ENCODE measurements around the gene KCNJ1. TPM values are rescaled to one million over a fixed set of nuclear protein-coding genes. Genes with fewer than 3 reads are reported as not detected.

The KCNJ1 gene
- total and polyA plus RNA-seq, 9 of the 15 experiments (the other 6 are each of a cell fraction or from before 2014, with no cell fraction given) = not detected

- CTCF ChIA-PET (ENCODE audit: low intra/inter-chr PET ratio) = no interaction called here
- intact Hi-C loops (cut with micrococcal nuclease) = no loop called here
- no TSS peak for BruUV-seq (replicated peaks)
- 0% methylated on average over 8 of the region's 8 CpGs for WGBS (ENCODE audit: insufficient coverage, low coverage, missing lambda C conversion rate)
- no peak for ATAC-seq
- no peaks in the 10 kb centered on the region for H3K36me3 ChIP-seq (ENCODE audit: control insufficient read depth, insufficient read depth, low read length)
- H3K9me3 ChIP-seq (replicated peaks; ENCODE audit: control insufficient read depth, insufficient read depth, low read depth, low read length) = no peaks in the 10 kb centered on the region
- H3K79me2 ChIP-seq (ENCODE audit: control insufficient read depth, insufficient read depth, low read length) = no peaks in the 10 kb centered on the region
- H3K4me3 ChIP-seq = no peak overlapping the region
- no peak overlapping the region for H3K9ac ChIP-seq (ENCODE audit: insufficient read depth in 1 of 2, low read depth in 2 of 2, low read length in 2 of 2)
- no peaks in the 10 kb centered on the region for H3K4me1 ChIP-seq (replicated peaks in 1 of 2; ENCODE audit: control insufficient read depth in 2 of 2, insufficient read depth in 2 of 2, low read length in 2 of 2)
- no peak for FAIRE-seq
- in situ Hi-C loops (cut with MboI) = no loop called here
- no peak overlapping the region for H3K4me2 ChIP-seq (ENCODE audit: insufficient read depth, low read length)
- POLR2A ChIA-PET = interaction anchor here (0.6 kb wide), 1 partner anchor 40 kb away, joined by 3 read pairs; no protein-coding TSS in a partner anchor
- H3K27ac ChIP-seq (ENCODE audit: extremely low read depth, low read depth, low read length) = no peak overlapping the region
- no peak overlapping the region for H2AFZ ChIP-seq (ENCODE audit: low read depth, low read length)
- no peak for DNase-seq (ENCODE audit: extremely low read depth in 1 of 4, low spot score in 3 of 4)
- H3K27me3 ChIP-seq (ENCODE audit: control insufficient read depth in 2 of 2, insufficient read depth in 2 of 2, low read length in 2 of 2) = peaks cover 0 to 6% of the 10 kb centered on the region in 2 experiments; a peak in 1 of 5 replicates
- TF ChIP-seq HLTF (IDR thresholded peaks at IDR 0.05) = no peak
- TF ChIP-seq ZBTB9 (CRISPR knock-in tag; IDR thresholded peaks at IDR 0.05) = no peak
- TF ChIP-seq ATF2 (CRISPR knock-in tag; IDR thresholded peaks at IDR 0.05) = no peak
- TF ChIP-seq EHMT2 (IDR thresholded peaks at IDR 0.05) = no peak
- TF ChIP-seq FOXA3 (CRISPR knock-in tag; conservative IDR thresholded peaks at IDR 0.05 in 1 of 2, IDR thresholded peaks at IDR 0.05 in 1 of 2) = no peak
- TF ChIP-seq ZNF717 (CRISPR knock-in tag; IDR thresholded peaks at IDR 0.05) = no peak
- TF ChIP-seq E4F1 (CRISPR knock-in tag; IDR thresholded peaks at IDR 0.05; ENCODE audit: borderline replicate concordance) = no peak
- TF ChIP-seq CAMTA2 (CRISPR knock-in tag; conservative IDR thresholded peaks at IDR 0.05) = no peak
- no peak for TF ChIP-seq SREBF1 (IDR thresholded peaks at IDR 0.05; ENCODE audit: borderline replicate concordance, low read depth, low read length)
- no peak for TF ChIP-seq NFRKB (IDR thresholded peaks at IDR 0.05; ENCODE audit: low read depth)
- TF ChIP-seq SAFB (IDR thresholded peaks at IDR 0.05; ENCODE audit: borderline replicate concordance, low read depth, low read length) = no peak
- TF ChIP-seq SIX5 (IDR thresholded peaks at IDR 0.05; ENCODE audit: borderline replicate concordance in 1 of 2, insufficient read depth in 1 of 2, low read depth in 1 of 2, low read length in 2 of 2) = no peak
- no peak for TF ChIP-seq TRIM25 (IDR thresholded peaks at IDR 0.05; ENCODE audit: borderline replicate concordance)
- no peak for TF ChIP-seq KAT8 (IDR thresholded peaks at IDR 0.05; ENCODE audit: low read depth)
- no peaks in the 10 kb centered on the region for H3K9me1 ChIP-seq (ENCODE audit: control insufficient read depth, insufficient read depth, low read length)
- no peaks in the 10 kb centered on the region for H4K20me1 ChIP-seq (replicated peaks; ENCODE audit: control insufficient read depth, insufficient read depth, low read length)
Observed at GRCh38 chr11:128806506-128807261, 60.4 kb downstream of the KCNJ1 start.
